Non-pigmented ciliary epithelial cell (primary cell): ENCODE results near the gene CNPY3.
A peak's percentile ranks its signal among the peaks of the same experiment; 100 is the strongest.
"Not testable (repeated sequence)": the region's sequence is repeated elsewhere in the genome, so short reads cannot be mapped to it uniquely, and the experiment has no call there.

Experiments used
- DNase-seq: peaks from one replicate; pipeline ENCODE4 v3.0.0-alpha.2; 2010; ENCODE audit warnings: low read depth

Gene CNPY3

GRCh38 chr6:42915732-42916131 is 13.5 kb upstream of the CNPY3 start, which contains the start of gene PTCRA:
Gene PTCRA, plus strand, starts transcription at chr6:42916053. Its CDS starts 17 bp downstream, at chr6:42916070.
- no peak for DNase-seq

- DNase-seq: no peak
Observed at GRCh38 chr6:42916288-42916687, 13.0 kb upstream of the CNPY3 start.

- DNase-seq: no peak
Observed at GRCh38 chr6:42921801-42922200, 7.5 kb upstream of the CNPY3 start.

GRCh38 chr6:42923666-42924065 is 5.6 kb upstream of the CNPY3 start:
- no peak for DNase-seq

DNA sequence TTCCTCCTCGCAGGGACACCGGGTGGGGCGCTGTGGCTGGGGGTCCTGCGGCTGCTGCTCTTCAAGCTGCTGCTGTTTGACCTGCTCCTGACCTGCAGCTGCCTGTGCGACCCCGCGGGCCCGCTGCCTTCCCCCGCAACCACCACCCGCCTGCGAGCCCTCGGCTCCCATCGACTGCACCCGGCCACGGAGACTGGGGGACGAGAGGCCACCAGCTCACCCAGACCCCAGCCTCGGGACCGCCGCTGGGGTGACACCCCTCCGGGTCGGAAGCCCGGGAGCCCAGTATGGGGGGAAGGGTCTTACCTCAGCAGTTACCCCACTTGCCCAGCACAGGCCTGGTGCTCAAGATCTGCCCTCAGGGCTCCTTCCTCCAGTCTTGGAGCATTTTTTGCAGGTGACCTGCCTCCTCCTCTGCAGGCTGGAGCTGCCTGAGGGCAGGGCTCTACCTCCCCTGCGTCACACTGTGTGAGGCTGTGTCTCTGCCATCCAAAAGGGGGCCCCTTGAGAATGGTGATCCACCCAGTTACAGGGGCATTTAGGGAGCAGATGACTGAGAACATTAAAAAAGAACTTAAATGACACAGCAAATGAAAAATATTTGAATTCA is 3.9 kb upstream of the CNPY3 start:
- DNase-seq: no peak

GRCh38 chr6:42929821-42930360 is 611 bp downstream of the CNPY3 start:
- DNase-seq: peak; percentile 51

DNA sequence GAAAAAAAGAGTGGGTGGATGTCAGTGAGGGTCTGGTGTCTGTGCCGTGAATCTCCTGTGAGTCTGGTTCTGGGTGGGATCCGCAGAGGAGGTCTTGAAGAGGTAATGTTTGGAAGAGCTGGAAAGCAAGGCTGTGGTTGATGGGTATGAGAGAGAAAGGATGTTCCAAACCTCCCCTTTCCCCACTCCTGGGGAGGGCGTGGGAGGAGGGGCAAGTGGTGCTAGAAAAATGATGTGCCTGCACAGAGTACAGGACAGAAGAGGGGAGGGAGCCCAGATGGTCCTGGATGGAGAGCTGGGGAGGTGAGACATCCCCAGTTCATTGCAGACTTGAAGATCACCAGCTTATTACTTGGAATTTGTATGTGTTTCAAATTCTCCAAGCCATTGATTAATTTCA is 3.1 kb downstream of the CNPY3 start:
- DNase-seq: no peak

DNA sequence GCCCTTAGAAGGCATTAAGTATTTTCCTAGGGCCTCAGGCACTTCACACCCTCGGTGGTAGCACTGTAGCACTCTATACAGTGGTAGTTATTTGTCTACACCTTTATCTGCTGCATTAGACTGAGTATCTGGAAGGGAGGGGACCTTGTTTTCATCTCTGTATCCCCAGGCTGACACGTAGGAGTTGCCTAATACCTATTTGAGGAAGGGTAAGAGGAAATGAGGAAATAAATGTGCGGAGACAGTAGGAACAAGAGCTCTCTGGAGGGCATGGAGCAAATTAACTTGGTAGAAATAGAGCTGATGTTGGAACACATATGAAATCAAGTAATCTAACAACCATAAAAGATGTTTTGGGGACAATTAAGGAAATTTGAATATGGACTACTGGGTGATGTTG is 3.9 kb downstream of the CNPY3 start:
- DNase-seq: no peak

DNA sequence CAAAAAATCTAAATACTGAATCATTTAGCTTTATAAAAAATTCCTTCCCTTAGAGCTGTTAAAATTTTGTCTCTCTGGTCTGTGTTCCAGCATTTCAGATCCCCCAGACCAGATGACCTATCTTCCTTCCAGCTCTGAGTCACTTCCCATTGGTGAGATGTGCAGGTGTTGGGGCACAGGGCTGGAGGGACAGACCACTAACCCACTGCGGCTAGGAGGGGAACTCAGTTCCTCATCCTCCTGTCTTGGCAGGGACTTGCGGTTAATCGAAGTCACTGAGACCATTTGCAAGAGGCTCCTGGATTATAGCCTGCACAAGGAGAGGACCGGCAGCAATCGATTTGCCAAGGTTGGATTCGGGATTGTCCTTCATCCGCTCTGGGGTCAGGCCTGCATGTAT is 6.0 kb downstream of the CNPY3 start:
- no peak for DNase-seq

DNA sequence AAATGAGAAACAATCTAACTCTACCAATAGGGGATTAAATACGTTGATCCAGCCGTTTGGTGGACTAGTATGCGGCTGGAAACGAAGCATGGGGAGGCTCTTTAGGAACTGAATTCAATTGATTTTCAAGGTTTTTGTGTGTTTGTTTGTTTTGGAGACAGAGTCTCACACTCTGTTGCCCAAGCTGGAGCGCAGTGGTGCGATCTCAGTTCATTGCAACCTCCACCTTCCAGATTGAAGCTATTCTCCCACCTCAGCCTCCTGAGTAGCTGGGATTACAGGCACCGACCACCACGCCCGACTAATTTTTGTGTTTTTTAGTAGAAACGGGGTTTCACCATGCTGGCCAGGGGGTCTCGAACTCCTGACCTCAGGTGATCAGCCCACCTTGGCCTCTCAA is 7.1 kb downstream of the CNPY3 start:
- no peak for DNase-seq

GRCh38 chr6:42937548-42938427 is 8.5 kb downstream of the CNPY3 start:
- no peak for DNase-seq

GRCh38 chr6:42938428-42938796 is 9.1 kb downstream of the CNPY3 start:
- no peak for DNase-seq

- DNase-seq: no peak
Observed at GRCh38 chr6:42938987-42939809, 9.9 kb downstream of the CNPY3 start.

DNA sequence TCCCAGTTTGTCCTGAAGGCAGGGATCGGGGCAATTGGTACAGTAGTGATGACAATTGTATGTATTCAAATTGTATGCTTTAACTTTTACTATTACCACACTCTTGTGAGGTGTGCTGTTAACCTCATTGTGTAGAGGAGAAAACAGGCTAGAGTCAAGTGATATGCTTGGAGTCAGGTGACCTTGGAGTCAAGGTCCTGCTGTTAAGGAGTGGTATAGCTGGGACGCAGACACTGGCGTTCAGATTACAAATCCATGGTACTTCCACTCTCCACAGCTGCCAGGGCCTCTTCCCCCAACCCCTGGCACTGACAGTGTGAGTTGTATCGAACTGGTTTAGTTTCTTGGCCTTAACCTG is 10.5 kb downstream of the CNPY3 start:
- DNase-seq: no peak

DNA sequence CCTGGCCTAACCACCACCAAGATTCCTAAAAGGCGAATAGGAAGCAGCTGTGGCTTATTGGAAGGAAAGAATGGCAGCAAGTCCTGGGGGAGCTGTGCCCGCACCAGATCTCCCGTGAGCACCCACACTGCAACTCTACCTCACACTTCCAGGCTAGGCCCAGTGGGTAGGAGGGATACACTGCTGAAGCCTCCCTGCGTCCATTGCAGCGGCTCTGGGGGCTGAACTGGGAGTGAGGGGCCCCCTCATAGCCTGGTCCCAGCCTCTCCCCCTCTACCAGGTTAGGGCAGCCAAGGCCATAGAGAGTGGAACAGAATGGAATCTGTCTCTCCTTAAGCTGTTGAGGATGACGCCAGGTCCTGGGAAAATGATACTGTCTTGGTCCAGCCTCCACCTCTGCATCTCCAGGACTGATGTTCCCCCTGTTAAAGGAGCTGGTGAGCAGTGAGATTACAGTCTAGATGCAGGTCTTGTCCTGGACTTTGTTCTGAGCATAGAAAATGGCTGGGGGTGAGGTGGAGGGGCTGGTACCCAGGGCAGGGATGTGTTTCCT is 11.3 kb downstream of the CNPY3 start:
- DNase-seq: no peak

GRCh38 chr6:42941356-42941755 is 12.1 kb downstream of the CNPY3 start:
- not testable (repeated sequence) for DNase-seq

DNA sequence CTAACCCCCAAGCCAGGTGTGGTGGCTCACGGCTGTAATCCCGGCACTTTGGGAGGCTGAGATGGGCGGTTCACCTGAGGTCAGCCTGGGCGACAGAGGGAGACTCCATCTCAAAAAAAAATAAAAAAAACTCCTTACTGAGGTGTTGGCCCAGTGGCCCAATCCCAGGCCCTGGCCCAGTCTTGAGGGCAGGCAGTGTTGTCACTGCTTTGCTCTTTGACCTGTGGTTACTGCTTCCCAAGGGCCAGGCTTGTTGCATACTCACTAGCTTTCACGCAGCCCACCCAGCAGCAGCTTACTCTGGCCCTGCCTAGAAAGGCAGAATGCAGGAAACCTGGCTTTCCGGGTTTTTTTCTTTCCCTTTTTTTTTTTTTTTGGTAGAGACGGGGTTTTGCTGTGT is 13.2 kb downstream of the CNPY3 start:
- no peak for DNase-seq

DNA sequence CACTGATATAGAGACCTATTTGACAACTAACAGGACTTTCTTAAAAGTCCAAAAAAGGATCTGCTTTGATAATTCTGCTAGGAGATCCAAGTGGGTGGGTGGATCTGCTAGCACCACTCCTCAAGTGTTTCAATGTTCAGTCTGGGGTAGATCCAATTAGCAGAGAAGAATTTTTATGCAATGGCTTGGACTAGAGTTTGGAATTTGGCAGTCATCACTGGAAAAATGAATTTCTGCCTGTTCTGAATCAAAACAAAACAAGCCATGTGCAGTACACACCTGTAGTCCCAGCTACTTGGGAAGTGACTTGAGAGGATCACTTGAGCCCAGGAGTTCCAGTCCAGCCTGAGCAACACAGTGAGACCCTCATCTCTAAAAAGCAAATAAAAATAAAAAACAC is 18.7 kb downstream of the CNPY3 start:
- DNase-seq: no peak

DNA sequence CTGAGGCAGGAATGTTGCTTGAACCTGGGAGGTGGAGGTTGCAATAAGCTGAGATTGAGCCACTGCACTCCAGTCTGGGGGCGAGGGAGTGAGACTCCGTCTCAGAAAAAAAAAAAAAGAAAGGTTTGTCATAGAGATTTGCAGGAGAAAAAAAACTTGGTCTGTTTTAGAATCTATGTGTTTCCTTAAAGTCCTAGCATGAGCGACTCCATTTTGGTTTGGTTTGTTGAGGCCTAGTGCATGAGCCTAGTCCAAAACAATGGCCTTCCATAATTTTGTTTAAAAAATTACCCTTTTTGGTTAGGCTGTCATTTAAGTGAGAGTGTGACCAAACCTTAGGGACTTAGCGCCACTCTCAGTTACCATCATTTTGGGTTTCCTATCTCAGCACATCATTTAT is 23.1 kb downstream of the CNPY3 start:
- DNase-seq: no peak

DNA sequence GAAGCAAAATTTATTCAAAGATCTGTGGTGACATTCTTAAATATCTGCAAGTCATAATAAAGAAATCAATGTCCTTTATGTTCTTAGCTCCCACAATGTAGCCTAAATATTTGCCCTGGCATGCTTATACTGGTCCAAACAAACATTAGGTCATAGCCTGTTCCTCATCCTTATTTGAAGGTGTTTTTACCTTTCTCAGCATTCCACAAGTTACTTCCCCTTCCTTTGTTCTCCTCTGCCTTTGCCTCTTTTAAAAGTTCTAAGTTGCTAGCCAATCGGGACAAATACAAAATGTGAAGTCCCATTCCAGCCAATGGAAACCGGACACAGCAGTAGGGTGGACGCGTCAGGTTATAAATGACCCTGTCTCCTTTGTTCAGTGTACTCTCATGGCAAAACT is 25.1 kb downstream of the CNPY3 start:
- DNase-seq: not testable (repeated sequence)

DNA sequence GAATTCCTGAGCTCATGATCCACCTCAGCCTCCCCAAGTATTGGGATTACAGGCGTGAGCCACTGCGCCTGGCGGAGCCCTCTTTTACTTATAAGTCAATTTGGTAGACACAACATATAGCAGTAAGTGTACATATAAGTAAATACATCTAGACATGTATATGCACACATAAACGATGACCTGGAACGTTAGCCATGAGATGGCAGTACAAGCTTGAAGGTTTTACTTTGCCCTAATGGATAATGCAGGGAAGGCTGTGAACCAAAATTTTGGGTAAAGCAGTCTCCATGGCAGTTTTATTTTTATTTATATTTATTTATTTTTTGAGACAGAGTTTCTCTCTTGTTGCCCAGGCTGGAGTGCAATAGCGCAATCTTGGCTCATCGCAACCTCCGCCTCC is 28.8 kb downstream of the CNPY3 start:
- no peak for DNase-seq

GRCh38 chr6:42959917-42960242 is 30.6 kb downstream of the CNPY3 start:
- DNase-seq: no peak
